HuH-7 (cell line): ENCODE measurements around the gene CDC73.
"Not testable (repeated sequence)": the region's sequence is repeated elsewhere in the genome, so short reads cannot be mapped to it uniquely, and the experiment has no call there.

Experiments used
- DNase-seq: peaks from one replicate; pipeline ENCODE4 v3.0.0; 2011; ENCODE audit warnings: low spot score

Gene CDC73

GRCh38 chr1:193234530-193234929, 112.7 kb downstream of the CDC73 start:
- DNase-seq = no peak

- DNase-seq = no peak
Observed at GRCh38 chr1:193237381-193237978, 115.6 kb downstream of the CDC73 start.

GRCh38 chr1:193240609-193241008, 118.8 kb downstream of the CDC73 start:
- DNase-seq = no peak

- no peak for DNase-seq
Observed at GRCh38 chr1:193241132-193241827, 119.4 kb downstream of the CDC73 start.

GRCh38 chr1:193242000-193242399, 120.2 kb downstream of the CDC73 start:
- DNase-seq = no peak

GRCh38 chr1:193249187-193249586, 127.4 kb downstream of the CDC73 start:
- no peak for DNase-seq

- DNase-seq = no peak
Observed at GRCh38 chr1:193251950-193252349, 130.1 kb downstream of the CDC73 start.

- no peak for DNase-seq
Observed at GRCh38 chr1:193256019-193256418, 134.2 kb downstream of the CDC73 start.

GRCh38 chr1:193259636-193260035, 137.8 kb downstream of the CDC73 start:
- DNase-seq = no peak

GRCh38 chr1:193260056-193260745, 138.4 kb downstream of the CDC73 start:
- no peak for DNase-seq

GRCh38 chr1:193260896-193261295, 139.1 kb downstream of the CDC73 start:
- no peak for DNase-seq

GRCh38 chr1:193262661-193263060, 140.8 kb downstream of the CDC73 start:
- DNase-seq = no peak

GRCh38 chr1:193264313-193265065, 142.7 kb downstream of the CDC73 start:
- DNase-seq = no peak

- DNase-seq = no peak
Observed at GRCh38 chr1:193265716-193266115, 143.9 kb downstream of the CDC73 start.

- DNase-seq = not testable (repeated sequence)
Observed at GRCh38 chr1:193266794-193267193, 145.0 kb downstream of the CDC73 start.

GRCh38 chr1:193270996-193271395, 149.2 kb downstream of the CDC73 start:
- DNase-seq = no peak

- no peak for DNase-seq
Observed at GRCh38 chr1:193275773-193276172, 153.9 kb downstream of the CDC73 start.

- DNase-seq = no peak
Observed at GRCh38 chr1:193278968-193279367, 157.1 kb downstream of the CDC73 start.

GRCh38 chr1:193281894-193282293, 160.1 kb downstream of the CDC73 start:
- no peak for DNase-seq

GRCh38 chr1:193283016-193283415, 161.2 kb downstream of the CDC73 start:
- no peak for DNase-seq

GRCh38 chr1:193284219-193284618, 162.4 kb downstream of the CDC73 start:
- no peak for DNase-seq

GRCh38 chr1:193285641-193286040, 163.8 kb downstream of the CDC73 start:
- DNase-seq = no peak
